Glutamatergic neuron (in vitro differentiated cells): ENCODE measurements around the gene NUDT17. TPM values are rescaled to one million over a fixed set of nuclear protein-coding genes. Genes with fewer than 3 reads are reported as not detected.

ENCODE experiments used
- DNase-seq: peaks from one replicate; pipeline ENCODE4 v3.0.0; 2022
- H3K27ac Mint-ChIP-seq: one replicate; pipeline ENCODE4 v1.8.0; 2020; ENCODE audit warnings: mild to moderate bottlenecking, mixed read lengths, inconsistent platforms; ENCODE audit not compliant: unreplicated experiment
- H3K27me3 Mint-ChIP-seq: one replicate; pipeline ENCODE4 v1.8.0; 2020; ENCODE audit warnings: mild to moderate bottlenecking, moderate library complexity, mixed read lengths, inconsistent platforms; ENCODE audit not compliant: unreplicated experiment
- H3K36me3 Mint-ChIP-seq: one replicate; pipeline ENCODE4 v1.8.0; 2020; ENCODE audit warnings: mild to moderate bottlenecking, mixed read lengths, inconsistent platforms; ENCODE audit not compliant: unreplicated experiment
- H3K4me1 Mint-ChIP-seq: one replicate; pipeline ENCODE4 v1.8.0; 2020; ENCODE audit warnings: mild to moderate bottlenecking, low read depth, mixed read lengths, inconsistent platforms; ENCODE audit not compliant: unreplicated experiment
- H3K4me3 Mint-ChIP-seq: one replicate; pipeline ENCODE4 v1.8.0; 2020; ENCODE audit warnings: mild to moderate bottlenecking, mixed read lengths, inconsistent platforms; ENCODE audit not compliant: unreplicated experiment
- H3K9me3 Mint-ChIP-seq: one replicate; pipeline ENCODE4 v1.8.0; 2020; ENCODE audit warnings: mild to moderate bottlenecking, moderate library complexity, mixed read lengths, inconsistent platforms; ENCODE audit not compliant: unreplicated experiment
- CTCF ChIP-seq: fragments of 200-600 bp; sonication (generic); IDR thresholded peaks from one replicate; pipeline ENCODE4 v1.5.0; 2021; ENCODE audit not compliant: partially characterized antibody, unreplicated experiment
- long read RNA-seq: library from polyadenylated mRNA; unstranded; transcript quantifications from one replicate; pipeline ENCODE4 v2.0.0, GENCODE V29; 2020; ENCODE audit not compliant: unreplicated experiment
- total RNA-seq: library from RNA; stranded (reverse); fragmentation: NEBNext Ultra II Directional; extraction: Animal tissue kit (Norgen Biotek cat#: 25700); gene quantifications from one replicate; pipeline ENCODE4 v1.2.1, GENCODE V29; 2021; ENCODE audit not compliant: unreplicated experiment

Gene NUDT17
- 2.4 TPM for total RNA-seq
- long read RNA-seq, partial matches to known transcripts = 0 of 4 reads
- long read RNA-seq, other reads (novel, unspliced or antisense) = 4 of 4 reads

GRCh38 chr1:145845514-145846161 is at the start of gene NUDT17:
TSS of gene NUDT17 (plus strand) at chr1:145845630. CDS start at chr1:145845641, 11 bp downstream.
- peaks cover 1% of the 10 kb centered on the region for H3K36me3 Mint-ChIP-seq
- H3K9me3 Mint-ChIP-seq = no peaks in the 10 kb centered on the region
- H3K4me3 Mint-ChIP-seq = no peak within 1 kb of the TSS
- H3K27me3 Mint-ChIP-seq = peaks cover 6% of the 10 kb centered on the region
- peak; percentile 93 for DNase-seq
- peak; percentile 81 for TF ChIP-seq CTCF
- no peaks in the 10 kb centered on the region for H3K4me1 Mint-ChIP-seq
- peak within 1 kb of the TSS; percentile 35 for H3K27ac Mint-ChIP-seq

- TF ChIP-seq CTCF = no peak
- no peak for DNase-seq
- Mint-ChIP-seq H3K4me1 (no peaks in the 10 kb centered on the region), H3K4me3 (no peak overlapping the region), H3K27me3 (peaks cover 3% of the 10 kb centered on the region), H3K27ac (no peak overlapping the region), H3K36me3 (peaks cover 12% of the 10 kb centered on the region), H3K9me3 (peaks cover 5% of the 10 kb centered on the region)
Observed at GRCh38 chr1:145796753-145797152, 48.7 kb upstream of the NUDT17 start.

- peaks cover 12% of the 10 kb centered on the region for H3K36me3 Mint-ChIP-seq
- no peak overlapping the region for H3K4me3 Mint-ChIP-seq
Observed at GRCh38 chr1:145799806-145800205, 45.6 kb upstream of the NUDT17 start.

GRCh38 chr1:145804235-145805045 is 41.0 kb upstream of the NUDT17 start:
- no peak for TF ChIP-seq CTCF
- H3K27me3 Mint-ChIP-seq = peaks cover 2% of the 10 kb centered on the region
- H3K4me3 Mint-ChIP-seq = no peak overlapping the region
- peaks cover 2% of the 10 kb centered on the region for H3K9me3 Mint-ChIP-seq
- no peaks in the 10 kb centered on the region for H3K4me1 Mint-ChIP-seq
- no peak for DNase-seq
- H3K27ac Mint-ChIP-seq = no peak overlapping the region
- peaks cover 4% of the 10 kb centered on the region for H3K36me3 Mint-ChIP-seq

More at GRCh38 chr1:145799806-145800205, 45.6 kb upstream of the NUDT17 start:
- no peak for DNase-seq
- peaks cover 5% of the 10 kb centered on the region for H3K9me3 Mint-ChIP-seq
- H3K27ac Mint-ChIP-seq = no peak overlapping the region
- TF ChIP-seq CTCF = no peak
- no peaks in the 10 kb centered on the region for H3K4me1 Mint-ChIP-seq
- peaks cover 3% of the 10 kb centered on the region for H3K27me3 Mint-ChIP-seq

- Mint-ChIP-seq H3K9me3 (peaks cover 2% of the 10 kb centered on the region), H3K27me3 (peaks cover 2% of the 10 kb centered on the region), H3K4me3 (no peak overlapping the region), H3K27ac (no peak overlapping the region), H3K4me1 (no peaks in the 10 kb centered on the region), H3K36me3 (no peaks in the 10 kb centered on the region)
- DNase-seq = no peak
- TF ChIP-seq CTCF = no peak
Observed at GRCh38 chr1:145805057-145805456, 40.4 kb upstream of the NUDT17 start.
